HCT116 (cell line): ENCODE data around the gene NFATC1.

Source experiments
- EZH2 ChIP-seq: fragments of 200-600 bp; sonication (generic); IDR thresholded peaks from 2 replicates; pipeline ENCODE4 v1.6.1; 2017; ENCODE audit warnings: antibody characterized with exemption, mixed run types
- MAX ChIP-seq: IDR thresholded peaks from 2 replicates; pipeline ENCODE4 v1.6.1; 2012
- POLR2A ChIP-seq: IDR thresholded peaks from 2 replicates; pipeline ENCODE4 v1.7.0; 2011; ENCODE audit warnings: borderline replicate concordance; ENCODE audit not compliant: insufficient read depth, insufficient read length; ENCODE audit errors: extremely low read depth
- POLR2AphosphoS5 ChIP-seq: IDR thresholded peaks from 2 replicates; pipeline ENCODE4 v1.6.1; 2011; ENCODE audit warnings: mild to moderate bottlenecking, low read depth, low read length, moderate library complexity
- YY1 ChIP-seq: IDR thresholded peaks from 2 replicates; pipeline ENCODE4 v1.6.1; 2011; ENCODE audit warnings: low read length, low read depth, moderate library complexity, mild to moderate bottlenecking; ENCODE audit not compliant: insufficient replicate concordance; ENCODE audit errors: extremely low read depth
- TF ChIP-seq, protein P1 (sequence below), 3 experiments: fragments of 200-600 bp in 1 of 3; sonication (generic) in 1 of 3; IDR thresholded peaks in 2 of 3; conservative IDR thresholded peaks in 1 of 3; 2 replicates each; pipeline ENCODE4 v1.5.1; 2012 to 2017; ENCODE audit warnings: low read depth in 2 of 3, low read length in 2 of 3, antibody characterized with exemption in 1 of 3, borderline replicate concordance in 1 of 3, control low read depth in 1 of 3, mild to moderate bottlenecking in 1 of 3, mixed read lengths in 1 of 3, mixed run types in 1 of 3, moderate library complexity in 1 of 3; ENCODE audit not compliant: insufficient read depth in 1 of 3

DNA sequence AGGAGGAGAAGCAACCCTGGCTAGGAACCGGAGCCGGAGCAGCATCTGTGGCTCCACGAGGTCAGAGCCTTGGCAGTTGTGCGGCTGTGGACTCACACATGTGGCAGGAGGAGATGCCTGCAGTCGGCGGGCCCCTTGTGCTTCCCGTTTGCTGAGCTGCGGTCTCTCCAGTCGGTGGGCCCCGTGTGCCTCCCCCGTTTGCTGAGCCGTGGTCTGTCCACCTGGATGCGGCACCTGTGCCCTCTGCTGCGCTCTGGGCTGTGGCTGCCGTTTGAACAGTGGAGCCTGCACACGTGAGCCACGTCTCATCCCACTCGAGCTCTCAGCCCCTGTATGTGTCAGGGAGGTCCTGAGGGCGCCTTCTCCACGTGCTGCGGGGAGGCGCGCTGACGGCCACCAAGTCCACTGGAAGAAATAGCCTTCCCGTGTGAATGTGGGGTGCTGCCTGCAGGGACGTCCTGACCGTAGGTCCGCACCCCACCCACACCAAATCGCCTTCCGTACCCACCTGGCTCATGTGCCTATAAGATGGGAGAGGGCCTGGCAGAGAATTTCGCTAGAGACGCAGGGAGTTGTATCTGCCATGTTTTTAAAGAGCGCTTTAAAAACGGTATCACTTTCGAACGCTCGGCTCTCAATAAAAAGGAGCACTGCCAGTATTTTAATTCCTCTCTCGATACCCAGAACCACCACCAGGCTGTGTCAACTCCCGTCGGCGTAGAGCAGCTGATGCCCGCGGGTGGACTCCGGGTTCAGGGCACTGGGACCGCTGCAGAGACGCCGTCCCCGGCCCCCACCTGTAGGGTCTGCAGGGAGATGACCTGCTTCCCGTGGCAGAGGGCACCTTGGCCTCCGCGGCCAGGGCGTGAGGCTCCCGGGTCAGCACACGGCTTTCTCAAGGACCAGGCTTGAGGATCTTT, 117.0 kb downstream of the NFATC1 start:
- TF ChIP-seq POLR2AphosphoS5 (no peak), POLR2A (no peak), MAX (no peak), EZH2 (no peak), YY1 (no peak)
- TF ChIP-seq, protein P1, sequence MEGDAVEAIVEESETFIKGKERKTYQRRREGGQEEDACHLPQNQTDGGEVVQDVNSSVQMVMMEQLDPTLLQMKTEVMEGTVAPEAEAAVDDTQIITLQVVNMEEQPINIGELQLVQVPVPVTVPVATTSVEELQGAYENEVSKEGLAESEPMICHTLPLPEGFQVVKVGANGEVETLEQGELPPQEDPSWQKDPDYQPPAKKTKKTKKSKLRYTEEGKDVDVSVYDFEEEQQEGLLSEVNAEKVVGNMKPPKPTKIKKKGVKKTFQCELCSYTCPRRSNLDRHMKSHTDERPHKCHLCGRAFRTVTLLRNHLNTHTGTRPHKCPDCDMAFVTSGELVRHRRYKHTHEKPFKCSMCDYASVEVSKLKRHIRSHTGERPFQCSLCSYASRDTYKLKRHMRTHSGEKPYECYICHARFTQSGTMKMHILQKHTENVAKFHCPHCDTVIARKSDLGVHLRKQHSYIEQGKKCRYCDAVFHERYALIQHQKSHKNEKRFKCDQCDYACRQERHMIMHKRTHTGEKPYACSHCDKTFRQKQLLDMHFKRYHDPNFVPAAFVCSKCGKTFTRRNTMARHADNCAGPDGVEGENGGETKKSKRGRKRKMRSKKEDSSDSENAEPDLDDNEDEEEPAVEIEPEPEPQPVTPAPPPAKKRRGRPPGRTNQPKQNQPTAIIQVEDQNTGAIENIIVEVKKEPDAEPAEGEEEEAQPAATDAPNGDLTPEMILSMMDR (IDR thresholded peaks at IDR 0.05 in 2 of 3, conservative IDR thresholded peaks at IDR 0.05 in 1 of 3; ENCODE audit: borderline replicate concordance in 1 of 3, insufficient read depth in 1 of 3, low read depth in 2 of 3, low read length in 2 of 3) = no peak
